WERI-Rb-1 (cell line): ENCODE data around the gene RELN.
A peak's percentile ranks its signal among the peaks of the same experiment; 100 is the strongest.

ENCODE experiments used
- DNase-seq: peaks from one replicate; pipeline ENCODE4 v3.0.0-alpha.2; 2020
- H3K27ac ChIP-seq: fragments of 250-450 bp; sonication (Bioruptor Pico); 2 replicates; pipeline ENCODE4 v1.5.1; 2020; ENCODE audit warnings: mild to moderate bottlenecking, moderate library complexity
- H3K27me3 ChIP-seq: fragments of 250-450 bp; sonication (Bioruptor Pico); 2 replicates; pipeline ENCODE4 v1.5.1; 2021; ENCODE audit warnings: mild to moderate bottlenecking, low read depth, moderate library complexity; ENCODE audit not compliant: insufficient read depth, severe bottlenecking
- H3K36me3 ChIP-seq: fragments of 250-450 bp; sonication (Bioruptor Pico); 2 replicates; pipeline ENCODE4 v1.5.1; 2020; ENCODE audit warnings: mild to moderate bottlenecking, moderate library complexity
- H3K4me3 ChIP-seq: 2 replicates; pipeline ENCODE4 v1.5.1; 2011; ENCODE audit warnings: low read depth, mild to moderate bottlenecking, control low read depth, low read length
- H3K9me3 ChIP-seq: fragments of 250-450 bp; sonication (Bioruptor Pico); 2 replicates; pipeline ENCODE4 v1.5.1; 2021; ENCODE audit warnings: mild to moderate bottlenecking, moderate library complexity; ENCODE audit not compliant: severe bottlenecking
- TF ChIP-seq, protein P1 (sequence below): IDR thresholded peaks from 2 replicates; pipeline ENCODE4 v1.5.1; 2011; ENCODE audit warnings: low read depth, mild to moderate bottlenecking, control low read depth, inconsistent platforms, low read length

RELN gene

GRCh38 chr7:103469095-103469948, 520.1 kb downstream of the RELN start:
- Histone ChIP-seq H3K9me3 (no peaks in the 10 kb centered on the region), H3K27ac (no peak overlapping the region), H3K4me3 (no peak overlapping the region), H3K27me3 (no peaks in the 10 kb centered on the region), H3K36me3 (no peaks in the 10 kb centered on the region)
- no peak for DNase-seq
- TF ChIP-seq, protein P1, sequence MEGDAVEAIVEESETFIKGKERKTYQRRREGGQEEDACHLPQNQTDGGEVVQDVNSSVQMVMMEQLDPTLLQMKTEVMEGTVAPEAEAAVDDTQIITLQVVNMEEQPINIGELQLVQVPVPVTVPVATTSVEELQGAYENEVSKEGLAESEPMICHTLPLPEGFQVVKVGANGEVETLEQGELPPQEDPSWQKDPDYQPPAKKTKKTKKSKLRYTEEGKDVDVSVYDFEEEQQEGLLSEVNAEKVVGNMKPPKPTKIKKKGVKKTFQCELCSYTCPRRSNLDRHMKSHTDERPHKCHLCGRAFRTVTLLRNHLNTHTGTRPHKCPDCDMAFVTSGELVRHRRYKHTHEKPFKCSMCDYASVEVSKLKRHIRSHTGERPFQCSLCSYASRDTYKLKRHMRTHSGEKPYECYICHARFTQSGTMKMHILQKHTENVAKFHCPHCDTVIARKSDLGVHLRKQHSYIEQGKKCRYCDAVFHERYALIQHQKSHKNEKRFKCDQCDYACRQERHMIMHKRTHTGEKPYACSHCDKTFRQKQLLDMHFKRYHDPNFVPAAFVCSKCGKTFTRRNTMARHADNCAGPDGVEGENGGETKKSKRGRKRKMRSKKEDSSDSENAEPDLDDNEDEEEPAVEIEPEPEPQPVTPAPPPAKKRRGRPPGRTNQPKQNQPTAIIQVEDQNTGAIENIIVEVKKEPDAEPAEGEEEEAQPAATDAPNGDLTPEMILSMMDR, result no peak

GRCh38 chr7:103466814-103467213, 522.6 kb downstream of the RELN start:
- H3K27me3 ChIP-seq, result no peaks in the 10 kb centered on the region
- H3K27ac ChIP-seq, result no peak overlapping the region
- DNase-seq, result no peak
- TF ChIP-seq, protein P1, result no peak
- no peak overlapping the region for H3K4me3 ChIP-seq
- no peaks in the 10 kb centered on the region for H3K9me3 ChIP-seq
- no peaks in the 10 kb centered on the region for H3K36me3 ChIP-seq

GRCh38 chr7:103462358-103462757, 527.1 kb downstream of the RELN start:
- no peak for DNase-seq
- Histone ChIP-seq H3K4me3 (no peak overlapping the region), H3K9me3 (no peaks in the 10 kb centered on the region), H3K27me3 (no peaks in the 10 kb centered on the region), H3K27ac (no peak overlapping the region), H3K36me3 (no peaks in the 10 kb centered on the region)
- TF ChIP-seq, protein P1, result no peak

DNA sequence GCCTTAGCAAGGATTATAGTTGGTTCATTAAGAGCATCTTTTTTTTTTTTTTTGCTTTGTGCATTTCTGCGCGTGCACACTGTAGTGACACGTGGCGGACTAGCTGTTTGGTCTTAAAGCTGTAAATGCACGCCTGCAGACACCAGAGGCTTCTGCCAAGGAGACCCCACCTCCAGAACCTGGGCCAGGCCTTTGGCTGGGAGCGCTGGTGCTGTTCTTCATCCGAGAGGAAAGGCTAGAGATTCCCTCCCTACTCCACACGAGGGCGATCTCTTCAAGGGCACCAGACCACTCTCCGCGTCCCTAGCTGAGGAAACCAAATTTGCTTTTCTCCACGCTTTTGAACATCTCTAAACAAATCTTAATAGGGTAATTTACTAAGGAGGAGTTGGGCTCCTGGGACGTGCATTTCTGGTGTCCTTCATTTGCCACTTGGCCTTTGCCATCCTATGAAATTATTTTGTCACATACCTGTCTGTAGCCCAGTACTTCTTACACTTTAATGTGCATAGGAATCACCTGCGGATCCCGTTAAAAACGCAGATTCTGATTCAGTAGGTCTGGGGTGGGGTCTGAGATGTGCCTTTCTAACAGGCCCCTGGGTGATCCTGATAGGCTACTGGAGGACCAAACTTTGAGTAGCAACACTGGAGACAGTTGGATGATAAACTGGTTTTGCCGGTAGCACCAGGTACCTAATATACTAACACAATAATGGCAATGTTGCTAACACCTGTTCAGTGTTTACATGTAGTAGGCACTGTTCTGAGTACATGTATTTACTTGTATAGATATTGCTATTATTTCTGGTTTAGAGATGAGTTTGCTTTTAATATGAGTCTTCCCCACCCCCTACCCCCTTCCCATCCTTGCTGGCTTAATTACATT, 542.1 kb downstream of the RELN start:
- DNase-seq, result peak; percentile 70
- H3K27me3 ChIP-seq, result no peaks in the 10 kb centered on the region
- H3K36me3 ChIP-seq, result no peaks in the 10 kb centered on the region
- H3K9me3 ChIP-seq, result no peaks in the 10 kb centered on the region
- TF ChIP-seq, protein P1, result peak; percentile 90
- no peak overlapping the region for H3K4me3 ChIP-seq
- no peak overlapping the region for H3K27ac ChIP-seq

DNA sequence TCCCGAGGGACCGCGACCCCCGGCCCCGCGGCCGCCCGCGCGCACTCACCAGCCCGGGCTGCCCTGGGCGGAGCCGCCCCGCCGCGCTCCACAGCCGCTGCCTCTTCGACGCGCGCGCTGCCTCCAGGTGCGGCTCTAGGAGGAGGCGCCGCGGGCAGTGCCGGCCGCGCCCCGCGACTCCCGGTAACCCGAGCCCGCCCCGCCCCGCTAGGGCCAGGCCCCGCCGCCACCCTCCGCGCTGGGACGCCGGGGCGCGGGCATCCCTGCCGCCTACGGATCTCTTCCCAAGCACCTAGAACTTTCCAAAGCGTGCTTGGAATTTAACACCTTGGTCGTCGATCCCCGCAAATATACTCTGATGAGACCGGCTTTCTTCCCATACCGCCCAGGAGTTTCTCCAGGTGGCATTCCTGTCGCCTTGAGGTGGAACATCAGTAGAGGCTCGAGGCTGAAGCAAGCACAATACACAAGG, 543.4 kb downstream of the RELN start, which contains the start of gene SLC26A5:
TSS of gene SLC26A5 (minus strand) at position 159 of the 472 bp plus-strand sequence. CDS start 24,693 bp downstream, outside the sequence.
- DNase-seq, result peak; percentile 22
- TF ChIP-seq, protein P1, result no peak
- Histone ChIP-seq H3K4me3 (peak within 1 kb of the TSS; percentile 23), H3K27ac (no peak within 1 kb of the TSS), H3K27me3 (no peaks in the 10 kb centered on the region), H3K9me3 (no peaks in the 10 kb centered on the region), H3K36me3 (no peaks in the 10 kb centered on the region)
